Panc1 (cell line): Measurements from ENCODE around the gene SNTN.

Experiments used
- POLR2AphosphoS5 ChIP-seq: IDR thresholded peaks from 2 replicates; pipeline ENCODE4 v1.6.1; 2012; ENCODE audit warnings: mild to moderate bottlenecking, low read depth, low read length, moderate library complexity
- TCF7L2 ChIP-seq: IDR thresholded peaks from 2 replicates; pipeline ENCODE4 v1.6.1; 2011; ENCODE audit warnings: mild to moderate bottlenecking, low read depth, low read length, inconsistent platforms
- TF ChIP-seq, protein P1 (sequence below), 2 experiments: IDR thresholded peaks; 2 replicates each; pipeline ENCODE4 v1.6.1; 2011 to 2012; ENCODE audit warnings: low read depth in 2 of 2, control low read depth in 1 of 2, low read length in 1 of 2, mild to moderate bottlenecking in 1 of 2, moderate library complexity in 1 of 2; ENCODE audit not compliant: insufficient read depth in 1 of 2
- TF ChIP-seq, protein P2 (sequence below): fragments of 450-650 bp; IDR thresholded peaks from 2 replicates; pipeline ENCODE4 v1.5.1; 2017; ENCODE audit warnings: mild to moderate bottlenecking

DNA sequence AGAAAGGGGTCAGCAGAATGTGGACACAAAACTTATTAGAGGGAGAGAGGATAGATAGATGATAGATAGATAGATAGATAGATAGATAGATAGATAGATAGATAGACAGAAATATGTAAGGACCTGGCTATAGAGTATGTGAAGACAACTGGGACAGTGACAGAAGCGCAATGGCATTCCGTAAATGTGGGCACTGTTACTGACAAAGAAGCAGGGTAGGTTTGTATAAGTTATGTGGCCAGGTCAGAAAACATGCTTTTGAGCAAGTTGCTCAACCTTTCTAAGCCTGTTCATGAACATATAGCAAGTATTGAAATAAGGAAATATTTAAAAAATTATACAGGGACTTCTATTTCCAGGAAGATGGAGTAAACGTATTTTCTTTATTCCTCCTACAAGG, 17.3 kb upstream of the SNTN start:
- TF ChIP-seq, protein P1, sequence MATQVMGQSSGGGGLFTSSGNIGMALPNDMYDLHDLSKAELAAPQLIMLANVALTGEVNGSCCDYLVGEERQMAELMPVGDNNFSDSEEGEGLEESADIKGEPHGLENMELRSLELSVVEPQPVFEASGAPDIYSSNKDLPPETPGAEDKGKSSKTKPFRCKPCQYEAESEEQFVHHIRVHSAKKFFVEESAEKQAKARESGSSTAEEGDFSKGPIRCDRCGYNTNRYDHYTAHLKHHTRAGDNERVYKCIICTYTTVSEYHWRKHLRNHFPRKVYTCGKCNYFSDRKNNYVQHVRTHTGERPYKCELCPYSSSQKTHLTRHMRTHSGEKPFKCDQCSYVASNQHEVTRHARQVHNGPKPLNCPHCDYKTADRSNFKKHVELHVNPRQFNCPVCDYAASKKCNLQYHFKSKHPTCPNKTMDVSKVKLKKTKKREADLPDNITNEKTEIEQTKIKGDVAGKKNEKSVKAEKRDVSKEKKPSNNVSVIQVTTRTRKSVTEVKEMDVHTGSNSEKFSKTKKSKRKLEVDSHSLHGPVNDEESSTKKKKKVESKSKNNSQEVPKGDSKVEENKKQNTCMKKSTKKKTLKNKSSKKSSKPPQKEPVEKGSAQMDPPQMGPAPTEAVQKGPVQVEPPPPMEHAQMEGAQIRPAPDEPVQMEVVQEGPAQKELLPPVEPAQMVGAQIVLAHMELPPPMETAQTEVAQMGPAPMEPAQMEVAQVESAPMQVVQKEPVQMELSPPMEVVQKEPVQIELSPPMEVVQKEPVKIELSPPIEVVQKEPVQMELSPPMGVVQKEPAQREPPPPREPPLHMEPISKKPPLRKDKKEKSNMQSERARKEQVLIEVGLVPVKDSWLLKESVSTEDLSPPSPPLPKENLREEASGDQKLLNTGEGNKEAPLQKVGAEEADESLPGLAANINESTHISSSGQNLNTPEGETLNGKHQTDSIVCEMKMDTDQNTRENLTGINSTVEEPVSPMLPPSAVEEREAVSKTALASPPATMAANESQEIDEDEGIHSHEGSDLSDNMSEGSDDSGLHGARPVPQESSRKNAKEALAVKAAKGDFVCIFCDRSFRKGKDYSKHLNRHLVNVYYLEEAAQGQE (IDR thresholded peaks at IDR 0.05; ENCODE audit: insufficient read depth in 1 of 2, low read depth in 2 of 2, low read length in 1 of 2), result no peak
- TF ChIP-seq, protein P2, sequence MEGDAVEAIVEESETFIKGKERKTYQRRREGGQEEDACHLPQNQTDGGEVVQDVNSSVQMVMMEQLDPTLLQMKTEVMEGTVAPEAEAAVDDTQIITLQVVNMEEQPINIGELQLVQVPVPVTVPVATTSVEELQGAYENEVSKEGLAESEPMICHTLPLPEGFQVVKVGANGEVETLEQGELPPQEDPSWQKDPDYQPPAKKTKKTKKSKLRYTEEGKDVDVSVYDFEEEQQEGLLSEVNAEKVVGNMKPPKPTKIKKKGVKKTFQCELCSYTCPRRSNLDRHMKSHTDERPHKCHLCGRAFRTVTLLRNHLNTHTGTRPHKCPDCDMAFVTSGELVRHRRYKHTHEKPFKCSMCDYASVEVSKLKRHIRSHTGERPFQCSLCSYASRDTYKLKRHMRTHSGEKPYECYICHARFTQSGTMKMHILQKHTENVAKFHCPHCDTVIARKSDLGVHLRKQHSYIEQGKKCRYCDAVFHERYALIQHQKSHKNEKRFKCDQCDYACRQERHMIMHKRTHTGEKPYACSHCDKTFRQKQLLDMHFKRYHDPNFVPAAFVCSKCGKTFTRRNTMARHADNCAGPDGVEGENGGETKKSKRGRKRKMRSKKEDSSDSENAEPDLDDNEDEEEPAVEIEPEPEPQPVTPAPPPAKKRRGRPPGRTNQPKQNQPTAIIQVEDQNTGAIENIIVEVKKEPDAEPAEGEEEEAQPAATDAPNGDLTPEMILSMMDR, result no peak
- TF ChIP-seq POLR2AphosphoS5 (no peak), TCF7L2 (no peak)
